KBM-7 (cell line): ENCODE data around the gene CD151.

Experiments
- DNase-seq: peaks from one replicate; pipeline ENCODE4 v3.0.0-alpha.2; 2015
- in situ Hi-C: fragments of 300-500 bp; cut with MboI; formaldehyde crosslinking; loops from 2 replicates; pipeline ENCODE4 v1.14.3; 2020; ENCODE audit warnings: low sequenced_read_pairs, low pct_unique_long_range_greater_than_20kb, mixed read lengths

CD151 gene

DNA sequence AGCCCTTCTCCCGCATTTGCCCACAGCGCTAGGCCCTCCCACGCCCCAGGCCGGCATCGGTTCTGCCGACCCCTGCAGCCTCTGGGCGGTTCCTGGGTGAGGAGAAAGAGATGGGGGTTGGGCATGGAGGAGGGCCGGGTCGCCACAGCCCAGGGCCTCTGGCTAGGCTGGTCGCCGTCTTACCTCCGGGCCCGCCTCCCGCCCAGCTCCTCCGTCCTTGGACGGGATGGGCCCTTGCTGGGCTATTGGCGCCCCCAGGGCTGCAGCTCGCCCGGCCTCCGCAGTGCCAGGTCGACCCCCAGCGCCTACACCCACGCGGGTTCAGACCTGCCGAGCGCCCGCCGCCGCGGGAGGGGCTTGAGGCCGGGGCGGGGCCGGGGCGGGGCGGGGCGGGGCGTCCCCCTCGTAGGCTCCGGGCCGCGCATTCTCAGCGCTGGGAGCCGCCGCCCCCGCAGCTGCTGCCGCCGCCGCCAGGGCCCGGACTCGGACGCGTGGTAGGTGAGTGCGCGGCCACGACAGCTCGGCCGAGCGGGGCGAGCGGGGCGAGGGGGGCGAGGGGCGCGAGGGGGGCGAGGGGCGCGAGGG is at the start of gene CD151:
Gene CD151, plus strand, starts transcription at position 424 of the 585 bp plus-strand sequence. CDS start 3,118 bp downstream, outside the sequence.
- DNase-seq: peak; percentile 59
- in situ Hi-C loops: no loop called here

DNA sequence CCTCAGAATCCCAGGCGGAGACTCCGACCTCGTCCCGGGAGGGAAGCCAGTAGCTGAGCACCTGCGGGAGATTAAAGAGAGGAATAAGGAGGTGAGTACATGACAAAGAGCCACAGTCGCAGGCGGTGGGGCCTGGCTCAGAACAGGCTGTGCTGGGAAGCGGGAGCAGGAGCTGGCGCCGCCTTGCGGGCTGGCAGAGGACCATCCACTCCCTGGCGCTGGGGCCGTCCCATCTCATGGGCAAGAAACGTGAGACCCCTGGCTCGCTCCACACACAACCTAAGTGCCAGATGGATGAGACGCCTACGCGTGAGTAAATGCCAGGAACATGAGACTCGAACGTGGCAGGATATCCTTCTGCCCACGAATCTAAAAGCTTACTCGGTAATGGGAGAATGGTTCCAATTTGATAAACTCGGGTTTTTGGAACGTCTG is 49.2 kb upstream of the CD151 start:
- DNase-seq: no peak
- in situ Hi-C loops: no loop called here

DNA sequence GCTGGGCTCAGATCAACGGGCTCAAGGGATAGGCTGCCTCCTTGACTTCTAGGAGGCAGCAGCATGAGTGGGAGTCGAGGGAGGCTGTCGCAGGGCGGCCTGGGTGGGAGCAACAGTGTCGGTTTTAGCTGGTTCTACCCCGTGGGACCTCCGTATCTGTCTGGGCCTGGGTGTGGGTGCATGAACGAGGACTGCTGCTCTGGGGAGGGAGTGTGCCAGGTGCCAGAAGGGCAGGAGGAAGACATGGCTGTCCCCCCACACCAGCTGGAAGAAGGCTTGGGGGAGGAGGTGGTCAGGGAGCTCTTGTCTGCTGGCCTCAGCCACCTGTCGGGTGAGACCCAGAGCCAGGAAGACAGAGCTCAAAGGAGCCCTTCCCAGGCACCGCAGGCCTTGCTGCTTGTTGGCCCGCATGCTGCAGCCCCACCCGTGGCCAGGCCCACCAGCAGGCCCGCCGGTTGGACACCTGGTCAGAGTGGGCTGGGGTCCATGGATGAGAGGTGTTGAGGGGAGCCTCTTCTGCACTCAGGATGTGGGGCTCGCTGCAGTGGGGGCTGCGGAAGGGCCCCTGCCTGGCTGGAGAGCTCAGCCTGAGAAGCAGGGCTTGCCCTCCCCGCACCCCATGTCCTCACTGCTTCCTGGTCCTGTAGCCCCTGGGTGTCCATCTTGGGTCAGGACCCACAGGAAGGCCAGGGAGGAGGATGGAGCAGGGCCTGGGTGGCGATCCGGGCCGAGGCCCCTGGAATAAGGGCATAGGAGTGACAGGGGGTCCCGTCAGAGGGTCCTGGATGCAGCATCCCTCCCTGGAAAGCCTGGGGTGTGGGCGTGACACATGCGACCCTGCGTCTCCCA is 46.3 kb upstream of the CD151 start:
- no peak for DNase-seq
- in situ Hi-C loops: no loop called here

DNA sequence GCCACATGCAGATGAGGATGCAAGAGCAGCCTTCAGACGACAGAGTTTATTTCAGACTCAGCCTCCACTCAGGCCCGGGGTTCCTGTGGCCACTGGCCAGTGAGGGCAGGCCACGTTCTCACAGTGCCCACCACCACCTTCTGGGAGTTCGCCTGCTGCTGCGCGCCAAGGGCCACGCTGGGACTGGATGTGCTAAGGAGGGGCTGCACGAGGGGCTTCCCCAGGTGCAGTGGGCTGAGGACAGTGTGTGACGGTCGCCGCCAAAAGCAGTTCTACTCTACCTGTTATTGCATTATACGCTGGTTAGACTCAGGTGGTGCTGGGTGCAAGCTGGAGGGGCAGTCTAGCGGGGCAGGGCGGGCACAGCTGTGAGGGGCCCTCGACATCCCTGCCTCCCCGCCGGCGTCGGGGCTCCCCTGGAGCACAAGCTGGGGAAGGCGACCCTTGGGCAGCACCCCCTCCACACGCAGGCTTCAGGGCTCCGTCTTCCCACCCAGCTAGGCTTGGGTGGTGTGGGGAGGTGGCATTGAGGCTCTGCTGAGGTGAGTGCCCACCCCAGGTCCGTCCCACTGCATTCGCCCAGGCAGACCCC is 45.6 kb upstream of the CD151 start:
- in situ Hi-C loops: no loop called here

DNA sequence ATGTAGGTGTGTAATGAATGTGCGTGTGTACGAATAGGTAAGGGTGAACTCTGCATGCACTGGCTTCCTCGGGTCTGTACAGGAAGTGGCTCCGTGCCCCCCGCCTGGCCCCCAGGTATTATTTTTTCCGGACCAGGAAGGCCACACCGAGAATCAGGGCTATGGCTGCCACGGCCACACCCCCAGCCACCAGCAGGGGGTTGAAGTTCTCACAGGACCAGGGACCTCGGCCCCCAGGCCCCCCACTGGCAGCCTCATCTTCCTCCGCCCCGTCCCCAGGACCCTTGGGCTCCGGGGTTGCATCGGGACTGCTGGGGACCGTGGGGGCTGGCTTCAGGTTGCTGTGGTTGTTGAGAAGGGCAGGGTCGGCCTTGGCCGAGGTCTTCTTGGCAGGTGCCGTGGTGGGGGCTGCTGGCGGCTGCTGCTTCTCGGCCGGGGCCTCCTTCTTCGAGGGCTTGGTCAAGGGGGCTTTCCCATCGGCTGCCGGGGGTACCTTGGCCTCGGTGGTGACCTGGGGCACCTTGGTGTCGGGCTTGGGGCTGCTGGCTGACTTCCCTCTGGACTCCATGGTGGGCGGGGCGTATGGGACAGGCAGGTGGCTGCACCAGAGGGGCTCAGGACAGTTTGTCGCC is 44.6 kb upstream of the CD151 start:
- no peak for DNase-seq
- in situ Hi-C loops: no loop called here

More for the DNA sequence above, 45.6 kb upstream of the CD151 start:
- DNase-seq: no peak

DNA sequence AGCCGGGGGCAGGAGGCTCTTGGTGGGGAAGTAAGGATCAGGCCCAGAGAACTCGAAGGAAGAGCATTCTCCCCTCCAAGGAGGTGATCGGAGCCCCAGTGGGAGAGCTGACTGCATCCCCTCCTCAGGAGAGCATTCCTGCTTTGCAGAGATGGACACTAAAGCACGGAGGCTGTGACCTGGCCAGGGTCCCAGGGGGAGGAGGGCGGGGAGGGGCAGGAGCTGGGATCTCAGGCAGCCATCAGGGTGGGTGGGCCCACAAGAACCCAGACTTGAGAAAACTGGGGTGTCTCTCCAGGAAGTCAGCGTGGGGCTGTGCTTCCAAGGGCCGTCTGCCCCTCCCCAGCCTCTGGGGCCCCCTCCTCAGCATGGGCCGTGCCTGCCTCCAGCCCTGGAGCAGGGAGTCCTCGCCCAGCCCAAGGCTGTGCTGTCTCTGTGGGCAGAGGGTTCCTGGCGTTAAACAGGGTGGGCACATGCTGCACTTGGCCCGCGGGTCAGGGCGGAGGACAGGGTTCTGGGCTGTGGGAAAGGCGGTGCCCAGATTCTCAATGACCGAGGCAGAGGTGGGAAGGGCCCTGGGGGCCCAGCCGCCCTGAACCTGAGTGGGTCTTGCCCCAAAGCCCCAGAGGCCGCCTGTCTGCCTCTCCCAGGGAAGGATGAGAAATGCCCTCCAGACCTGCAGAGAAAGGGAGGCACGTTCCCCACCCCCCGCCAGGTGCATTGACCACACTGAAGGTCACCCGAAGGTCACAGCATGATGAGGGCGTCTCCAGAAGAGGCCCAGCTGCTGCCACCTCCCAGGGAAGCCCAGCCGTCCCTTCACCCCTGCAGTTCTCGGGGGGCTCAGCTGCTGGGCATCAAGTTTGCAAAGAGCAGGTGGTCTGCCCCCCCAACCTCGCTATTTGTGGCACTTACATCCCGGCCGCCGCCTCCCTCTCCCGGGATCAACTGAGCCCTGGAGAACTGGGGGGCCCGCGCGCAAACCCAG is 43.5 kb upstream of the CD151 start:
- in situ Hi-C loops: no loop called here
- DNase-seq: no peak

DNA sequence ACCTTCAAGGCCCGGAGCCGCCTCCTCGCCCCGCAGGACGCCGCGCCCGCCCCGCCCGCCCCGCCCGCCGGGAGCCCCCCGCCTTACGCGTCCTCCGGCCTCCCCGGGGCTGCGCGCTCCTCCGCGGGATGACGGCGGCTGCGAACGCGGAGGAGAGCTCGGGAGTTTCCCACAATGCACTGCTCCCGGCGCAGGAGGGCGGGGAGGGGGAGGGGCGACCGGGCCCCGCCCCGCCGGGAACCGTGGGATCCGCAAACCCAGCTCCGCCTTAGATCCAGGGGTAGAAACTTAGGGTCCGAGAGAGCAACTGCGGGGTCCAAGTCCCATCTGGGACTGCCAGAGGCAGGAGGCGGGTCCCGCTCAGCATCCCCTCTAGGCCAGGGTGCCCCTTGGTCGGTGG is 42.8 kb upstream of the CD151 start, which contains the start of gene CEND1:
Gene CEND1, minus strand, starts transcription at position 148 of the 400 bp plus-strand sequence. CDS start 1,514 bp downstream, outside the sequence.
- in situ Hi-C loops: no loop called here
- DNase-seq: no peak

DNA sequence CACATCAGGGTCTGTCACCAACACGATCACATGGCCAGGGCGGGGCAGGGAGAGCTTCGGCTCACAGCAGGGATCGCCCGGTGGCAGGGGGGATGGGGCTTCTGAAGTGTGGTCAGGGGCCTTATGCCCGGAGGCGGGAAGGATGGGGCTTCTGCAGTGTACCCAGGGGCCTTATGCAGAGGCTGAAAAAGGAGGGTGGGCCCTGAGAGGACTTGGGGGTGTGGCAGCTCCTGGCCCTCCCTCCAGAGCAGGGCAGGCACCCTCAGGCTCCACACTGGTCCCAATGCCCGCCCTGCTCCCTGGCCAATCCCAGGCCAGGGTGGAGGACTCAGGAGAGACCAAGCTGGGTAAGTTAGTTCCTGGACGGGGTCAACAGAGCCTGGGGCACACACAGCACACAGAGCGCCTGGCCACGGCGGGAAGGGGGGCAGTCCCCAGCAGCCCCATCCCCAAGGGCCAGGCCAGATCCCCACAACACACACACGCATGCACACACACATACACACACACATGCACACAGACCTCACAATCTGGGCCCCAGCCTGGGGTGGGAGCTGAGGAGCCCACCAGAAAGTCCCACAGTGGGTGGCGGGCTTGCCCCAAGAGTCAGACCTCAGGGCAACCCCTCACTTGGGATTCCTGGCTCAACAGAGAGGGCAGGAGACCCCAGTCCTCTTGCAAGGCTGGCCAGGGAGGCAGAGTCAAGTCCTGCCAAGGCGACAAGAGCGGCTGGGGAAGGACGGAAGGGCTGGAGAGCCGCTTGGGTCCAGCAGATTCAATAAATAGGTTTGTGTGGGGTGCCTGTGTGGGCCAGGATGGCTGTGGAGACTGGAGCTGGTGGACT is 41.8 kb upstream of the CD151 start:
- no peak for DNase-seq
- in situ Hi-C loops: no loop called here

DNA sequence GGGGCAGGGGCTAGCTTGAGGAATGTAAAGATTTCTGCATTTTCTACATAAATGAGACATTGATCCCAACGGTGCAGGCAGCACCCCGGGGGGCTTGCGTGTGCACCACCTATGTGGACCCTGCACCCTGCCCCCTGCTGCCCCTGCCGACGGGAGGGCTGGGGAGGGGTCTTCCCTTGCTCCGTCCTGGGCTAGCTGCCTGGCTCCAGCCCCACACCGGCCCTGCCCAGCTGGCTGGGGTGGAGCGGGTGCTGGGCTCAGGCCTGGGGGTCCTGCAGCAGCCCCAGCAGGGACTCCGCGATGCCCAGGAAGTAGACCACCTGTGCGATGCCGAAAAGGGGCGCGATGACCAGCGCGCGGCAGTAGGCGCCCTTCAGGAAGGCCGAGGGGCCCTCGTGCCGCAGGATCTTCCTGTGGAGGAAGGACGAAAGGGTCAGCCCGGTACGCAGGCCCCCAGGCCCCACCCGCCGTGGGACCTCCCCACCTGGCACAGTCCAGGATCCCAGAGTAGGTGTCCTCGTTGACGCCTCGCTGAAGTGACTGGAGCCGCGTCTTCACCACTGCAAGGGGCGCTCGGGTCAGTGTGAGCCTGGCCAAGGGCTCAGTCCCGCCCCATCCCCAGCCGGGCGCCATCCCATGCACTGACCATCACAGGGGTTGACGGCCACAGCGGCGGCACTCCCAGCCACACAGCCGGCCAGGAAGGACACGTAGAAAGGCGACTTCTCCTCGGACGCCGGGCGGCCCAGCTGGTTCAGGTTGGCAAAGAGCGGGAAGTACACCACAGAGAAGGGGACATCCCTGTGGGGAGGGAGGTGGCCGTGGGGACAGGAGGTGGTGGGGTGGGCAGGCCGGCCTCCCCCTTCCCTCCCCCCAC is 40.9 kb upstream of the CD151 start:
- DNase-seq: no peak
- in situ Hi-C loops: no loop called here

DNA sequence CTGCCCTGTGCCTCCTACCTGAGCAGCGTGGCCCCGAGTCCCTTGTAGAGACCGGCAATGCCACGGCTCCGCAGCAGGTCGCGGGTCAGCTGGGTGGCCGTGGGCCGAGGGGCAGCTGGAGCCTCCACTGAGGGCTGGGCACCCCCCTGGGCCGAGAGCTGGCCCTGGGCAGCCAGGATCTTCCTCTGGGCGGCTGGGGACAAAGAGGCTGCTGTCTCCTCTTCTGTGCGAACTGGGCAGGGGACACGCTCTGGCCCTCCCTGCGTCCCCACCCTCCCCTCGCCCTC is 40.3 kb upstream of the CD151 start:
- in situ Hi-C loops: no loop called here
- DNase-seq: no peak

DNA sequence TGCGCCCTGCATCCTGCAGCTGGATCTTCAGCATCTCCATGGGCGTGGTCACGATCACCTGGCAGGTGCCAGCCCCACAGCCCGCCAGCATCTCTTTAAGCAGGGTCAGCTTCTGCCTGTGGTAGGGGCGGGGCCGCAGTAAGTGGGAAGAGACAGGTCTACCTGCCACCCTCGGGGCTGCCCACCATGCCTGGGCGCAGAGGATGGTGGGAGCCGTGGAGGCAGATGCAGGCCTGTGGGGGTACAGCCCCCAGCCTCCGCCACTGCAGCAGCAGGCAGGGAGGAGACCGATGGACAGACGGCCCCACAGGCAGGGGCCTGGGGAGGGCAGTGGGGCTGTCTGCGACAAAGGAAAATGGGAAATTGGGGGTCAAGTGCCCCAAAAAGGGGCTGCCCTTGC is 39.9 kb upstream of the CD151 start:
- DNase-seq: no peak
- in situ Hi-C loops: no loop called here

DNA sequence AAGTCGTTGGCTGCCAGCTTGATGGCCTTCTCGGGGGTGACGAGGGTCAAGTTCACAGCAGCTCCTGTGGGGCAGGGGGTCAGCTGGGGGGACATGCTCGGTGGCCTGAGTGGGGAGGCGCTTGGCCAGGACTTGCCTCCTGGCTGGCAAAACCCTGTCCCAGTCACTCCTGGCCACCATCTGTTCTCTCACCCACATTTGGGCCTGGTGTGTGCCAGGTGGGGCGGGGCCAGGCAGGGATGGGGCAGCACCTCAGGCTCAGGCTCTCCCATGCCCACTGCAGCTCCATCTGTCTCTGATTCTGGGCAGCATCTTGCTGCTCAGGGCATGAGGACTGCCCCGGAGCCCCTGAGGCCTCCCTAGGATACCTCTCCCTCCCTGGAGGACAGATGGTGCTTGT is 39.2 kb upstream of the CD151 start:
- in situ Hi-C loops: no loop called here
- DNase-seq: no peak

DNA sequence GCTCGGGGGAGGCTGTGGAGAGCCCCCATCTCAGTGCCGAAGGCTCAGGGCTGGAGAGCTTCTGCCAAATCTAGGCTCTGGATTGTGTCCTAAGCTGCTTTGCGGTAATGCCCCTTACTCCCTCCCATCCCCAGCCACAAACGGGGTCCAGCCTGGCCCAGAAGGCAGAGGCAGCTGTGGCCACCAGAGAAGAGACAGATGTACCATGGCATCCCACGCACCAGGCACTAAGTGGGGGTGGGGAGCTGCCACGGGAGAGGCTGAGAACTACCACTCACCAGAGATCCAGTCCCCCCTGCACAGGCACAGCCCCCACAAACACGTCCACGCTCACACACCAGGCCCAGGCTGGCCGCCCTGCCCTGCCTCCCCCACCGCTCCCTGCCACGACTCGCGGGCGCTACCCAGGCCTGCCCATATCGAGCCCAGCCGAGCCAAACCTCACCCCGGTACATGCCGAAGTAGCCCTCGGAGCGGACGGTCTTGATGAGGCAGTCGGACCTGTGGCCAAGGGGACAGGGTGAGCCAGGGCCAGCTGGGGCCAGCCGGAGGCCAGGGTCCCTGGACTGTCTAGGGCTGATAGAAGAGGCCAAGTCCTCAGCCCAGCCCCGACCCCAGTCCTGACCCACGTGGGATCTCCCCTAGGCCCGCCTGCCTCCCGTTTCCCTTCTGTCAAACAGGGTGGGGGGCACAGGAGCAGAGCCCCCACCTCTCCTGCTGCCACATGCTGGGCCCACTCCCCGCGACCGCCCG is 38.6 kb upstream of the CD151 start:
- DNase-seq: no peak
- in situ Hi-C loops: no loop called here

DNA sequence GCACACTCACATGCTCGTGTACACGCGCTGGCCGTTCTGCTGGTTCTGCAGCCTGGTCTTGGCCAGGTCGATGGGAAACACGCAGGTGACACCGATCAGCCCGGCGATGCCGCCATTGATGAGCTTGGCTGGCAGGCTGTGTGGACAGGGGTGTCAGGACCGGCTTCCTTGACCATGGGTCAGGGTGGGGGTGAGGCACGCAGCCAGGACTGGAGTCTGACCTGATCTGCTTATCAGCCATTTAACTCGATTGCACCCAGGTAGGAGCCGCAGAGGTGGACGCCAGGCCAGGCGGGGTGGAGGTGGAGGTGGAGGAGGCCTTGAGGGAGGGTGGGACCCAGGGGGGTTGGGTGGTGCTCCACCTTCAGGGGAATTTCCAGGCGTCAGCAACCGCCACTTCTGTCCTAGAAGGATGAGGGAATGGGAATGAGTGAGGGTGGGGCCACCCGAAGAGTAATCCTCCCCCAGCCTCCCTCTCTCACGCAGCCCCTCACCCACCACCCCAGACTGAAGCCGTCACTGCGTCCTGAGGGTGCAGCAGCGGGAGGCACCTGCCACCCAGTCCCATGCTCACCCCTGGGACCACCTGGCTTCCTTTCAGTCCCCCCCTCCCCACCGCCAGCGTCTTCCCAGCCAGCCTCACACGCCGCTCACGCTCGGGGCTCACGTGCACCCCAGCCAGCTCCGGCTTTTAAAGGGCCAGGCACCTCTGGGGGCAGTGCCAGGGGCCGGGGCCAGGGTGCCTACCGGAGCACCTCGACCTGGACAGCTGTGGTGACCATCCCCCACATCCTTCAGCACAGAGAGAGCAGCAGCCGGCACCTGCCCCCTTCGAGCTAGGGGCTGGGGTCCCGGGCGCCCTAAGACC is 37.8 kb upstream of the CD151 start:
- no peak for DNase-seq
- in situ Hi-C loops: no loop called here

DNA sequence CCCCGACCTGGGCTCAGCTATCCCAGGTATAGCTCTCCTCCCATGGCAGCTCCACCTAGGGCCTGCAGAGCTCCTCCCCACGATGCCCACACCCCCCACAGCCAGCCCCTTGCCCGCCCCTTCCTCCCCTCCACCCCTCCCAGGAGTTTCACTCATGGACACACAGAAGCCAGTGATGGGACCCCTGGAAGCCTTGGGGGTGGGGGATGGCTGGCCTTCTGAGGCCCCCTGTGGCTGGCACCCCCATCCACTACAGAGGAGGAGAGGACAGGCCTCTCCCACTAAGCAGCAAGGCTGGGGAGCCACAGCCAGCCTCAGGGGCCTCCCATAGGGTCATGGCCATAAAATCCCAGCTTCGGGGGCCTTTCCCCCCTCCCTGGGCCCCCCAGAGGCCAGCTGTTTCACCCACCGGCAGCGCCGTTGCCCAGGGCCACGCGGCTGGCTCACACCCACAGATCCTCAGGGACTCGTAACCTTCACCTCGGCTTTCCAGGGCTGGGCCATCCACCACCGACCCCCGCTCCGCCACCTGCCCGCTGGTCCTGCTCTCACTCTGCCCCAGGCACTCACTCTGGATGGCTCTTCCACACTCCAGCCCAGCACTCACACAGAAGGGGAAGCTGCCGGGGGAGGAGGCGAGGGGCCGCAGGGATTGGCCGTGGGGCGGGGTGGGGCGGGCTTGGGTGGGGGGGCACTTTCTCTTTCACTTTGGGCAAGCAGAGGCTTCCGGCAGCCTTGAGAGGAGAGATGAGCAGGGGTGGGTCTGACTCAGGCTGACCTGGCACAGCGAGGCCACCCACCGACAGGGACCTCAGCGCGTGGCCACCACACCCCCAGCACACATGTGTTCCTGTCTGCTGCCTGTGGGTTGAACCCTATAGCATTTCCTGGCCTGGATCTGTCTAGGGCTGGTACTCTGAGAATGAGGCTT is 36.9 kb upstream of the CD151 start:
- in situ Hi-C loops: no loop called here
- peak; percentile 65 for DNase-seq
